Stimulated activated CD4-positive, alpha-beta T cell treated with anti-CD3 and anti-CD28 coated beads, Interleukin-12 subunit alpha, Interleukin-12 subunit beta, amount 100 ng/mL, for 4 hours (primary cell): ENCODE data around the gene RGS10.

Experiments
- DNase-seq: peaks from one replicate; pipeline ENCODE4 v3.0.0-alpha.2; 2020

Gene RGS10

DNA sequence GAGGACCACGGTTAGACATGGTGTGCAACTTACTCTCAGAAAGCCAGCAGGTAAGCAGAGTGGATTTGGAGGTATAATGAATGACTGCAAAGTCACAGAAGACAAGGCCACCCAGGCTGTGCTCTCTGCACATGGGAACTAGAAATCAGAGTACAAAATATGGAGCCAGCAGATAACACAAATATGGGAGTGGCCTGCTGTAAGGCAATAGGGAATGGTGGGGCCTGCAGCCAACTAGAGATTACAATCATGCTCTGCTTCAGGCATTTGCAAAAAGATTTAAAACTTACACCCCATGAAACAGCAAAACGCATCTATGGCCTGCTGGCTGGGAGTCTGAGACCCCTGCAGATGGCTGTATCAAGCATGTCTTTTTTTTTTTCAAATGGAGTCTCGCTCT is 47.0 kb downstream of the RGS10 start:
- DNase-seq: no peak

DNA sequence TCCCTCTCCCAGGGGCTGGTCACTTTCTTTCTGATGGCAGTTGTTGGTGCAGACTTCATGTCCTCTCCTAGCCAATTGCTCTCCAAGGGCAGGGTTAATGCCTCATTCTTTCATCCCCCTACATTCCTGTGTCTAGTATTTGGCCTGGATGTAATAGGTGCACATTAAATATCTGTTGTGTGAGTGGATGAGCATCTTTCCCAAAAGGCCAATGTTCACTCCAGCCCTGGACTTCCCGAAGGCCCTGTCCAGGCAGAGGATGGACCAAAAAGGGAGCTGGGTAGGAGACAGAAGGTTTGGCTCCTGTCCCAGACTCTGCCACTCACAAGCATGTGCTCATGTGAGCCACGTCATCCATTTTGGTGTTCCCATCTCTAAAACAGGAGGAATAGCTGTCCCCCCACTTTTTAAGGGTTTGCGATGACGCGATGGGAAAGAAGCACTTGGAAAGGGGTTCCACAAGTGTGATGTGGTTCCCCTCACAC is 47.5 kb downstream of the RGS10 start:
- DNase-seq: no peak

DNA sequence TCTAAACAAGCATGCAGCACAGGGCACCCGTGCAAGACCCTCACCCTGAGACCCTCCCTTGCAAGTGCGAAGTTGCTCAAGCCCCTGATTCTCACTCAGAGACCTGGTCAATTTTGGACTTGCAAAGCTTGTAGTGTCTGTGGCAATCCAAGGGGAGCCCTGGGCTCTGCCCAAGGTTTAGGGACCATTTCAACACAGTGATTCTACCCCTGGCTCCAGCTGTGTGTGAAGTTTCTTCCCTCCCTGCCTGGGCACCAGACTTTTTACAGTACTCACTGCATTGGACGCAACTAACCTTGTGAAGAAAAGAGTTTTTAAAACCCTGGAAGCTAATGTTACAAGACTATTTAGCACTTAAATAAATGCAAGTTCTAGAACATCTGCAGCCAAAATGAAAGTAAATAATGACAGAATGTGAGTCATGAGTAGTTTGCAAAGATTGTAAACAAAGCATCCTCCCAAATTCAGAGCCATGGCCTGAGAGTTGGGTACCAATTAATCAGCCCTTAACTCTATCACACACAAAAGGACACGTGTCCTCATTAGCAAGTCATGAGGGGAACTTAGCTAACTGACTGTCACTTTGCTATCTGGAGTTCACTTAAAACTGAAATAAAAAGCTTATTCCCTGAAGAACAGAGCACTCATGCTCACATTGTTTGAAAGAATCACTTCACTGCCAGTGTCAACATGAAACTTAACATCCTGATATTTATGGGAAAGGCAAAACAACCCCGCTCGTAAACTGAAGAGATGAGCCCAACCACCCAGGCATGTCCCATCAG is 48.1 kb downstream of the RGS10 start:
- no peak for DNase-seq

DNA sequence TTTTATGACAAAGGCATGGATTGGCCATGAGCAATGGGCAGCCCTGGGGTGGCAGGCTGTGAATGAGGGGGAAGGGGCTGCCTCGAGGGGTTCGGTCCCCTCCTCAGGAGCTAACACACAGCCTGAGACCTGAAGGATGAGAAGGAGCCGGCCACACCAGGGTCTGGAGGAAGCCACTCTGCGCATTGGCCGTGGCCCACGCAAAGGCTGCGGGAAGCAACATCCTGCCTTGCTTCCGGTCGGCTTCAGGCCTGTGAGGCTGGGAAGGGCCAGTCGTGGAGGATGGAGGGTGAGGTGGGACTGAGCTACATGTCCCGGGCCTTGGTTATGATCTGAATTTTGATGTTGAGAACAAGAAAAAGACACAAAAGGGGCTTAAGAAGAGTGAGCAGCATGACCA is 49.4 kb downstream of the RGS10 start:
- DNase-seq: no peak

DNA sequence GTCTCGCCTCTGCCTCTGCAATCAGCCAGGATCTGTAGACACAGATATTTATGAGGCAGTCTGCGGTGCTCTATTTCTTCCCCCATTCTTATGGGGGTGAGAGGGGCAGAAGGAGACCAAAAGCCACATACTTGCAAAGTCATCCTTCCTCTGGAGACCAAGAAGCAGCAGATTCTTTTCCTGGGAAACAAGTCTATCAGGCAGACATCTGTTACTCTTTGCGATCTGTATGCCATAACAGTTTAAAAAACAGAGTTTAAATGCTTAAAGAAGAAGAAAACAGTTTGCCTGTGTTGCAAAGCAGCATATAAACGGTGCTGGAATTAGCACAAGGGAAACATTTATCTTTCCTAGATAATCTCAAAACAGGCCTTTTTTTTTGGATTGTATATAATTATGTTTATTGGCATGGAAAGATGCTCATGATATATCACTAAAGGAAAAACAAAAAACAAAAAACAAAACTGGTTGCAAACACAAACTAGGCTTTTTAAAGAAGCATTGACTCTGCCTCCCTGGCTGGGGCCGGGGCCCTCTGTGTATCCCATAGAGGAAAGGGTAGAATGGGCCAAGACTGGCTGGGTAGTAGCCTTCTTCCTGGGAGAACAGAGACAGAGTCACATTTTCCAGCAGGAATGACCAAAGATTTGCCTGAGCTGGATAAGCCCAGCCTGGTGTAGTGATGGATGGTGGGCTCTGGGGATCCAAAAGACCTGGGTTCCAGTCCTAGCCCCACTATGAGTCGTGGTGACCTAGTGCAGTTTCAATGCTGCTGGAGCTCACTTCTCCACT is 50.4 kb downstream of the RGS10 start:
- no peak for DNase-seq

DNA sequence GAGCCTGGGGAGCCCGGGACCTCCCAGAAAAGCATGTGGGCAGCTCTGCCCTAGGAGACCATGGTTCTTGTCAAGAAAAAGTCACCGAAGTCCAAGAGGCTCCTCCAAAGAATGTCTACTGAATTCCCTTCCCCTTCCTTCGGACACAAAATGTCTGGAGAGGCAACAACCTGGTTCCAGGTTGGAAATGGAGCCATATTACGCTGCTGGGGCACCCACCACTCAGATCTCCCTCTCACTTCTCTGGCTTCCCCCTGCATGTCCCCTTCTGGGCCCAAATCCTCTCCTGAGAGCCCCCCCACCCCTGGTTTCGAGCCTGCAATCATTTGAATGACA is 52.6 kb downstream of the RGS10 start:
- no peak for DNase-seq

DNA sequence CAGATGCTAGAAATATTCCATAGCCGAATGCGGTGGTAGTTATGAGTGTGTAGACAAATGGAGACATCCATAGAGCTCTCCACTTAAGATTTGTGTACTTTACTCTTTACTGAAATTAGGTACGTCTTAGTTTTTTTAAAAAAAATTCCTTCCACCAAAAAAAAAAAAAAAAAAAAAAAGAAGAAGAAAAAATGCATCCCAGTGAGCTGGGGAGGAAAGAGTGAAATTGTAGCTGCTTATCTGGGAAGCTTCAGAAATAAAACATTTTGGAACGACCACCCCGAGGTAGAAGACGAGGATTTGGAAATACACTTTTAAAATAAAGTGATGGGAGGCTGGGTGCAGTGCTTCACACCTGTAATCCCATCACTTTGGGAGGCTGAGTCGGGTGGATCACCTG is 53.8 kb downstream of the RGS10 start:
- no peak for DNase-seq

DNA sequence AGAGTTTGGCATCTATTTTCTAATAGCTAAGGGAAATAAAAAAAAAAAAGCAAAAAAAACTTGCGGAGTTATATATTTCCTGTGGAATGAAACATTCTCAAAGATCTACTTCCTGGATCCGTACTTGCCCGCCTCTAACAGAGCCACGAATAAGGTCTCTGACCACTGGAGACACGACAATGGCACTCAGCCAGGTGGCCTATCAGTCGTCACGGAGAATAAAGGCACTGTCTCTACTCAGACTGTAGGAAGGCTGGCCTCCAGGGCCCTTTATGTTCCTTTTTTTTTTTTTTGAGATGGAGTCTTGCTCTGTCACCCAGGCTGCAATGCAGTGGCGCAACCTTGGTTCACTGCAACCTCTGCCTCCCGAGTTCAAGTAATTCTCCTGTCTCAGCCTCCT is 58.7 kb downstream of the RGS10 start:
- no peak for DNase-seq

DNA sequence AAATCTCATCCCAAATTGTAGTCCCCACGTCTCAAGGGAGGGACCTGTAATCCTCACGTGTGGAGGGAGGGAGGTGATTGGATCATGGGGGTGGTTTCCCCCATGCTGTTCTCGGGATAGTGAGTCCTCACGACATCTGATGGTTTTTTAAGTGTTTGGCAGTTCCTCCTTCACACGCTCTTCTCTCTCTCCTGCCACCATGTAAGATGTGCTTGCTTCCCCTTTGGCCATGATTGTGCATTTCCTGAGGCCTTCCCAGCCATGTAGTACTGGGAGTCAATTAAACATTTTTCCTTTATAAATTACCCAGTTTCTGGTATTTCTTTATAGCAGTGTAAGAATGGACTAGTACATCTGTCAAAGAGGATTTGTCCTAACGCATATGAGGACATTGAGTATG is 59.5 kb downstream of the RGS10 start:
- DNase-seq: no peak

DNA sequence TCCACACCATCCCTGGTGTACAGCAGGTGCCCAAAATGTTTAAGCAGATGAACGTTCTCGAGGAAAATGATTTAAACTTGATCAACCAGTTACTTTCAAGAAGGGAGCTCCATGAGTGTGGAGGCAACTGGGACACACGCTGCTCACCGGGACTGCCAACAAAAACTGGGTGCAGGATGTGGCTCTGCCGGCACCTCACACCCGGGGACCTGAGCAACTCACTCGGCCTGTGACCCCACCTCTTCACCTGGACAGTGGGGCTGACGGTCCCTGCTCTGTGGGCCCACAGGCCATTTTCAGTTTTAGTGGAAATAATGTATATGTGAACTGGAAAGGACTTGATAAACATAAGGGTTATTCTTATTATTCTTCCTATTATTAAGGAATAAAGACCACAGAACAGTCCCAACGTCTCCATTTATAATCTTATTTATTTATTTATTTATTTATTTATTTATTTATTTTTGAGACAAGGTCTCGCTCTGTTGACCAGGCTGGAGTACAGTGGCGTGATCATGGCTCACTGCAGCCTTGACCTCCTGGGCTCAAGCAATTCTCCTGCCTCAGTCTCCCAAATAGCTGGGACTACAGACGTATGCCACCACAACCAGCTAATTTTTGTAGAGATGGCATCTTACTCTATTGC is 60.6 kb downstream of the RGS10 start:
- no peak for DNase-seq

DNA sequence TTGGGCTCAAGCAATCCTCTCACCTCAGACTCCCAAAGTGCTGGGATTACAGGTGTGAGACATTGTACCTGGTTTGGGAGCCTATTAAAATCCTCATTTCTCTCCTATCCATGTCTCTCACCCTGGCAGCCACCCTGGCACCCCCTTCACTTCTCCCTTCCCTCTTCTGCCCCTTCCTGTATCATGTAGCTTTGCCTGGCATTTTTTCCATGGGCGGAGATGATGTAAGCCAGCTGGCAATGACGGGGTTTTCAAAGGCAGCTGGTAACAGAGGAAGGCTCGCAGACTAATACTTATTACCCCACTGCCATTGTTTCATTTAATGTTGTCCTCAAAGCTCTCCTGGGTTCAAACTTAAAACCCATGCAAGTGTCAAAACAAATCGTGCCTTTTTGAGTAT is 61.9 kb downstream of the RGS10 start:
- DNase-seq: no peak

DNA sequence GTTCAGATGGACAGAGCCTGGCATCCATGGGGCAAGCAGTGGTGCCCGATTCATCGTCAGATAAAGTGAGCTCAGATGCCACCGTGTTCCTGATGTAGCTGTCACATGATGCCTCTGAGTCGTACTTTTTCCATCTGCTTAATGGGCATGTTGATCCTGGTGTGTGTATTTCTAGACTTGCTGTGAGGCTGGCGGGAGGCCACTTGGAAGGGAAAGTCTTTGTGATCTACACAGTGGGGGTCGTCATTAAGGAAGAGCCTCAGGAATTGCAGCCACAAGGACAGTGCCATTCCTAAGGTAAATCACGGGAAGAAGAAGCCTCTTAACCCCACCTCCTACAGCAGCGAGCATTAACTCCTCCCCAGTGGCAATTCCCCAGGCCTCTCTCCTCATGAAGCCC is 63.0 kb downstream of the RGS10 start:
- no peak for DNase-seq

DNA sequence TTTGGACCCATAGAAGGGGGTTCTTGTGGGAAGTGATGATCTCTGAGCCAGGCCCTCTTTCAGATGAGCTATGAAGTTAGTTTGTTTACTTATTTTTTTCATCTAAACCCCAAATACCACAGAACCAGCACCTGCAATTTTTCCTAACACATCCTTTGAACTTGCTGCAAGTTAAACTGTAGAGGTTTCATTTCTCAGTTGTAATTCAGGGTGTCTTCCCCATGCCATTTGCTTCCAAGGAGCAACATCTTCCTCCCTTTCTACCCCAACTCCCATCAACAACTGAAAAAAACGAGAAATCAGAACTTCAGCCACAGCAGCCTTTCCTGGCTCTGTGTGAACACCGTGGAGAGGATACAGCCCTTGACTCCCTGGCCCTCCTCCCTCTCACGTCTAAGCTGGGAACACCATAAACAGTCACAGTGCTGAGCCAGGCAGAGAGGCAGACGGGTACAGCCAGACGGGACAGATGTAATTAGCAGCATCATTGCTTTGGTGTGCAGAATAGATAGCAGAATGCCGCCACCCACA is 63.6 kb downstream of the RGS10 start:
- DNase-seq: no peak

DNA sequence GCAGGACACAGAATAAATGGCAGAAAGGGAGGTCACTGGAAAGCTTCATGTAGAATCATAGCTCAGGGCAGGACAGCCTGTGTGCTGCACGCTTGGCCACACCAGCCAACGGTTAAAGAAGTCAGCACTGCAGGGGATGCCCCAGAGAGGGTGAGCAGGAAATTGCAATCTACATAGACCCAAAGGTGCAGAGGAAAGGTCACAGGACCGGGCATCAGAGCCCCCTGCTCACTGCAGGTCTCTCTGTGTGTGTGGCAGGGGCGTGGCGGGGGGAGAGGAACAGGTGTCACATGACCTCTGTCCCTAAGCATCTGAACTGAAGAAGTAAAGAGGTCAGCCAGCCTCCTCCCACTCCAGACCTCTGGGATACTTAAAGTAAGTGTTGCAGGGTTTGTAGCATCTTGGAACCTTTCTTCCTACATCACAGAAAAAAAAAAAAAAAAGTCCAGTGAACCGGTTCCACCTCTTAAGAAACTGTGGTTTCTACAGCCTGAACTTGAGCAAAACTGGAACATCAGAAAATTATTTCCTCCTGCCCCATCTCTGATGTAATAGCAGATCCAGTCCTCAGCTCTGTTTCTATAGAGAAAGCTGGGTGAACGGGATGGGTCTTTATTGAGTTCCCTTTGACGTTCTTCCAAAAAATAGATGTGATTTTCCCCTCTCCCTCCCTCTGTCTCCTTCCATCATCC is 64.3 kb downstream of the RGS10 start:
- no peak for DNase-seq

DNA sequence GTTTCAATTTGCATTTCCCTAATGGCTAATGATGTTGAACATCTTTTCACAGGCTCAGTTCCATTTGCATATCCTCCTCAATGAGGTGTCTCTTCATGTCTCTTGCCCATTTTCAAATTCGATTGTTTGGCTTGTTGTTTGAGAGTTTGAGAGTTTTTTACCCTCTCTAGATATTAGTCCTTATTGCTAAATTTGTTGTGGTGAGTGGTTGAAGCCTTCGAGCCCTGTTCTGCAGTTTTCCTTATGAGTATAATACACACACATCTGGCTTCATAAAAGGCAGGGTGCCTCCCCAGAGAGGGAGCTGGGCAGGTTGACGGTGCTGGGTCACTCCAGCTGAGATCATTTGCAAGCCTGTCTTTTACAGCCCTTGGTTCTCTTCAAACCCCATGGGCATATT is 65.1 kb downstream of the RGS10 start:
- no peak for DNase-seq

DNA sequence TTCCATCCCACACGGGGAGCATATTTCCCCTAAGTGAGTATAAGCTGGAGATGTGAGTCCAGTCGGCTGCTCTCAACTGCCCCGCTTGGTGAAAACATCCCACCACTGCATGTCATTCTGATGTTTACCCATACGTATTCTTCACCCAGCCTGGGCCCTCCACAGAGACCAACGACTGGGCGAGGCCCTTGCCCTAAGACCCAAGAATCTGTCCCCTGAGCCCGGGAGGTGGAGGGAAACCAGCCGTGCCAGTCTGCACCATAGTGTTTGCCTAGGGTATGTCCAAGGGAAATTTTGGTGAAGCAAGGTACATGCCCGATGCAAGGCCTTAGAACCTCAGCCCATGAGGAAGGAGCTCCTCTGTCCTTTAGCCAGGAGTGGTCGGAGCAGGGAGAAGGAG is 67.9 kb downstream of the RGS10 start:
- DNase-seq: no peak

DNA sequence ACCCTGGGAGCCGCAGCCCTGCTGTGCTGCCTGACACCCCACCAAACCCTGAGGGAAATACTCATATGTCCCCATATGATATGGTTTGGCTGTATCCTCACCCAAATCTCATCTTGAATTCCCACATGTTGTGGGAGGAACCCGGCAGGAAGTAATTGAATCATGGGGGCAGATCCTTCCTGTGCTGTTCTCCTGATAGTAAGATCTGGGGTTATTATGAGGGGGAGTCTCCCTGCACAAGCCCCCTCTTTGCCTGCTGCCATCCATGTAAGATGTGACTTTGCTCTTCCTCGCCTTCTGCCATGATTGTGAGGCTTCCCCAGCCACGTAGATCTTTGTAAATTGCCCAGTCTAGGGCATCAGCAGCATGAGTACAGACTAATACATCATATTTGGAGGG is 68.7 kb downstream of the RGS10 start:
- DNase-seq: no peak

DNA sequence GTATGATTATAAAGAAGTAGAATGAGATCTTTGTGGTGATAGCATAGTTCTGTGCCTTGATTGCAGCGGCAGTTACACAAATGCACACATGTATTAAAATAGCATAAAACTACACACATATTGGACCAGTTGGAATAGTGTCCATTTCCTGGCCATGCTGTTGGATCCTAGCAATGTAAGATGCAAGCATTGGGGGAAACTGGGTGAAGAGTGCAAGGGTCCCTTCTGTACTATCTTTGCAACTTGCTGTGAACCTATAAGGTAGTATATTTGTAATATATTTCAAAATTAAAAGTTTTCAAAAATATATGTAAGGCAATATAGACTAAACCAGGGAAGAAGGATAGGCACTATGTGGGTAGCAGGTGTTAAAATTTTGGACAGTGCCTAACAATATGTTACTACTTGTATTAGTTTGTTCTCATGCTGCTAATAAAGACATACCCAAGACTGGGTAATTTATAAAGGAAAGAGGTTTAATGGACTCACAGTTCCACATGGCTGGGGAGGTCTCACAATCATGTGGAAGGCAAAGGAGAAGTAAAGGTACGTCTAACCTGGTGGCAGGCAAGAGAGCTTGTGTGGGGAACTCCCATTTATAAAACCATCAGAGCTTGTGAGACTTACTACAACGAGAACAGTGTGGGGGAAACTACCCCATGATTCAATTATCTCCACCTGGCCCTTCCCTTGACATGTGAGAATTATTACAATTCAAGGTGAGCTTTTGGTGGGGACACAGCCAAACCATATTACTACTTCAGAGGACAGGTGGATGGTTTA is 71.4 kb downstream of the RGS10 start:
- DNase-seq: no peak

DNA sequence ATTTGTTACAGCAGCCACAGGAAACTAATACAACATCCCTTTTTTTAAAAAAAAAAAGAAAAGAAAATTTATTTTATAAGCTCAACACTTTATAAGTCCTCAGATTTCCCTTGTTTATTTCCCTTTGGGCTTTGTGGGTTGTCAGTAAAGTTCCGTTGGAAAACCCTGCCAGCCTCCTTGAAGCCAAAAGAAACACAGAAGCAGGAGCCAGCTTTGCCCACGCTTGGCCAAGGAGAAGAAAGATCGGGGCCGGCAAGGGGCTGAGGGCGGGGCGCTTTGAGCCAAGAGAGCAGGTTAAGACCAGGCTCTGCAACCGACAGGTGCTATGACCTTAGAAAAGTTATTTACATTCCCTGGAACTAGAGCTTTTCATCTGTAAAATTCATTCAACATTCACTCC is 72.7 kb downstream of the RGS10 start:
- DNase-seq: no peak

DNA sequence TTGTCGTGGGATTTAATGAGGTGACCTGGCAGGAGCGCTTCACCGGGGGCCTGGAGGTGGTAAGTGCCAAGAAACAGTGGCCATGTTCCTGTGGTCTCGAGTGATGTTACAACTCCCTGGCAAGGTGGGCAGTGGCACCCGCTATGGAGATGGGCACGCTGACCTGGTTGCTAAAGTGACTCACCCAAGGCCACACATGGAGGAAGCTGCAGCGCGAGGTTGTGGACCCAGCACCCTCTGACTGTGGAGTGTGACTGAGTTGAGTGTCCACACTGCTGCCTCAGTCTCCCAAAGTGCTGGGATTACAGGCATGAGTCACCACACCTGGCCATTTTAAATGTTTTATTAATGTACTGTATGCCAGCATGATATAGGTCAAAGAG is 73.2 kb downstream of the RGS10 start:
- no peak for DNase-seq

DNA sequence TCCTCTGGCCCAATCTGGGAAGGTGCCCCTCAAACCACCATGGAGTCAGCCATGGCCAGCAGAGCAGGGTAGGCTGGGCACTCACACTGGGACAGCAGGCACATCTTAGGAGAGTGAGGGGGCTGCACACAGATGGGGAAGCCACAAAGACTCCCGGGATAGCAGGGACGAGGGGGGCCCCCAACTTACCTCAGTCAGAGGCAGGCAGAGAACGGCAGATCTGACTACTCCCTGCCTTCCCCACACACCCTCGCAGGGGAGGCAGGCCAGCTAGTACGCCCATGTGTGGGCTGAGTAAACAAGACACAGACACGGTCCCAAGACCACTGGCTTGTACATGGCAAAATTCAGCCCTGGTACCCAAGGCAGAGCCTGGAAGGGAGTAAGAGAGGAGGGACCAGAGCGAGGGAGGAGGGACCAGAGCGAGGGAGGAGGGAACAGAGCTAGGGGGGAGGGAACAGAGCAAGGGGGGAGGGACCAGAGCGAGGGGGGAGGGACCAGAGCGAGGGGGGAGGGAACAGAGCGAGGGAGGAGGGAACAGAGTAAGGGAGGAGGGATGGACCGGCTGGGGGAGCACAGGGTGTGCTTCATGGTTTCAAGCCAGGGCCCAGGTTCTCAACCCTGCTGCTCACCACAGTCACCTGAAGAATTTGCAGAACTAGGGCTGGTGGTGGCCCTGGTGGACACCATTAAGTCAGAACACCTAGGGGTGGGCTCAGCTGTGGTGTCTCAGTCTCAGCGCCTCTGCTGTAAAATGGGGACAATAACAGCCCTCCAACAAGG is 73.8 kb downstream of the RGS10 start:
- no peak for DNase-seq

DNA sequence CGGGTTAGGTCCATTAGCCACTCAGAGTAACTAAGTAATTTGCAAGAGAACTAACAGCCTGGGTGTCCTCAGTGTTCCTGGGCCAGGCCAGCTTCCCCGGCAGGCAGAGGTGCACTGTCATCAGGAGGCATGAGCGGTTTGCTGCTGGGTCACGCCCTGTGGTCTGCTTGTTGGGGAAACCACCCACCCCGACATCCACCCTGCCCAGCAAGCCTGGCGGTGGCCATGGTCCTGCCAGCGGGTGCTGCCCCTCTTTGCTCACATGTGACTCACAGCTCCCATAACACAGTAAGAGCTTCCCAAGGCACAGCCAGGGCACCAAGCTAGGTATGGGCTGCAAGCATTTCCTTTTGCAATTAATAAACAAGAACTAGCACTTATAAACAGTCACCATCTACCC is 75.9 kb downstream of the RGS10 start:
- DNase-seq: no peak
